SK-N-MC (cell line): Measurements from ENCODE around the gene SGPL1.

ENCODE experiments used
- EZH2 ChIP-seq: fragments of 200-600 bp; sonication (generic); IDR thresholded peaks from one replicate; pipeline ENCODE4 v1.6.1; 2017; ENCODE audit warnings: antibody characterized with exemption
- FOXP2 ChIP-seq: optimal IDR thresholded peaks from 2 replicates; pipeline ENCODE3; 2011; ENCODE audit warnings: mild to moderate bottlenecking, moderate library complexity; ENCODE audit not compliant: insufficient read depth; ENCODE audit errors: extremely low read length, control extremely low read depth
- POLR2AphosphoS5 ChIP-seq: IDR thresholded peaks from 2 replicates; pipeline ENCODE4 v1.6.1; 2012; ENCODE audit warnings: mild to moderate bottlenecking, low read depth, low read length, borderline replicate concordance

- no peak for TF ChIP-seq POLR2AphosphoS5
- no peak for TF ChIP-seq FOXP2
- no peak for TF ChIP-seq EZH2
Measured at GRCh38 chr10:70780772-70781171, 35.0 kb upstream of the SGPL1 start.
